ENCODE measurements around the gene PTPRU.

The PTPRU gene

DNA sequence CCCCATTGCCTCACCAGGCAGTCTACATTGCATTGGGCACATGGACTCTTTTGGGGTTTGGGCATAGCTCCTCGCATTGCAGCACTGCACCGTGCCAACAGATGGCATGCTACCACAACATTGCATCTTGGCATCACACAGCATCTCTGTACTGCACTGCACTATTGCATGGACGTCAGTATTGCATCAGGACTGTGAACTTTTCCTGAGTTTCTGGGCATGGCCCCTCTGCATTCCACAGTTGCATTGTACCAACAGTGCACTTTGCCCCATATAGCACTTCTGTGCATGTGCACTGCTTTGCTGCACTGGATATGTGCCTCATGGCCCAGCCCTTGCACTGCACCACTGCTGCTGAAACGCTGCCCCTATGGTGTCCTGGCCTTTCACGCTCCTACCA, 9.6 kb downstream of the PTPRU start:
- no peak for DNase-seq

DNA sequence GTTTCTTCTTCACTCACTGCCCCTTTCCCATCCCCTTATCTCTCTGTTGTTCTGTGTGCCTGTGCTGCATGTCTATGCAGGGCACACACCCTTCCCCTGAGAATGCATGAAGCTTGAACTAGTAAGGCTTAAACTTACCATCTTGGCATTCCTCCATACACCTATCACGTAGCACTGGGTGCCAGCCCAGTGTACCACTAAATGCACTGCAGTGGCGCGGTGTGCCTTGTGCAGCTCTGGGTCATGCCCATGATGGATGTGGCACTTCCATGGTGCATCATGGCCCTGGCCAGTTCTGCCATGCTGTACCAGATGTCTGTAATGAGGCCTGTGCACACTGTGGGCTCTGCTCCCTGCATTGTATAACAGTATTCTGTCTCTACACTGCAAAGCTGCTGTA, 10.7 kb downstream of the PTPRU start:
- no peak for DNase-seq

DNA sequence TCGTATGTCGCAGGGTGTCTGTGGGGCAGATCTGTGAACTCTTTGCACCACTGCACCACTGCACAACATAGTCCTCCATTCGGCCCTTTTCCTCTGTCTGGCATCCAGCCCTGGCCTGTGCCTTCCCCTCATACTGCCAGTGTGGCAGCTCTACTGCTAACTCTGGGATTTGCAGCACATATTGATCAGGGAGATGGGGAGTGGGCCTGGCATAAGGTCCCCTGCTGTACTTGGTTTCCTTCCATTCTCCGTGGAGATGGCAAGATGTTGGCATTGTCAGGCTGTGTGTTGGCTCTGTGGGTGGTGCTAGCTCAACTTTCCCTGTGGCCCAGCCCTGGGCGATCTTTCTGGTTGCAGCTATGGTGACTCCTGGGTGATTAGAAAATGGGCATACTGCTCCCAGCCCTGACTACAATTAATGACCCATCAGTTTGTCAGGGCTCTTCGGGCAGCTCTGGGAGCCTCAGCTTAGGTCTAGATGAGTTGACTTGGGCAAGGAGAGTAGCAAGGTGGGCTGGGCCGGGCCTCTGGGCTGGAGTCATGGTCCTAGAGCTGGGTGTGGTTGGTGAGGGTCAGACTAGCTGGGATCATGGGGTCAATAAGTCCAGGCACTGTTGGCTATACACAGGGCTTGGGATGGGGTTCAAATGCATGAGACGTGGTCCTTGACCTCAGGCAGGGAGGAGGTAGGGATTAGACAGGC, 11.4 kb downstream of the PTPRU start:
- no peak for DNase-seq

DNA sequence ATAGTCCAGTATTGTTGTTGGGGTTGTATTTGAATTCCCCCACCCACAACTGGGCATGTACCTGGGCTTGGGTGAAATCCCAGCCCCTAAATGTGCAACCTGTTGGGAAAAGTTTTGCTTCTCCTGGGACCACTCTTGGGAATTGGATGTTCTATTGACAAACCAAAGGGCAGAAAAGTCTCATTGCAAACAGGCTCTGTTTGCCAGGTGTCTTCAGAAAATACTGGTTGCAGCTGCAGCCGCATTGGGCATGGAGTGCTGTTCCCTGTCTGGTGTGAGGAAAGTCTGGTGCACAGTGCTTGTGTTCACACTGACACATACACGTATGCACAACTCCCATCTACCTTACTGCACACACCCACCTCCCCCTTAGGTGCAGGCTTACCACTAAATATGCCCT, 12.1 kb downstream of the PTPRU start:
- no peak for DNase-seq

DNA sequence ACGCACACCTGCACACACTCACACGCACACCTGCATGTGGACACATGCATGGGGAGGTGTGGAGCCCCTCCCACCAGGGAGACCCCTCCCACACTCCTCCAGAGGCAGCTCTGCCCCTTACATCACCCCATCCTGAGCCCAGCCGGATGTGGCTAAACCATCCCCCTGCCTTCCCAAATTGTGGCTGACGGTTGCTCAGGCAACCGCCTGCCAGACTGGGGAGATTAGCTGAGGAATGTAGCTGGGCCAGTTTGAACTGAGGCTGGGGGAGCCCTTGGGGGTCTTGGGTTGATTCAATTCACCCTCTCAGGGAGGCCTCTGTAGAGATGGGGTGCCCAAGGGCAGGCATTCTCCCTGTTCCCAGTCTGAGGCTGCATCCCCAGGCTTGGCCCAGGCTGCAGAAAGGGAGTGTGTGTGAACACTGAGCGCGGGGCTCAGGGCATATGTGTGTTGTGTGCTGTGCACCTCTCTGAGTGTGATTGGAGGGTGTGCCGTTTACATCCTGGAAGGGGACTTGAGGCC, 12.9 kb downstream of the PTPRU start:
- peak; percentile 52 for DNase-seq

DNA sequence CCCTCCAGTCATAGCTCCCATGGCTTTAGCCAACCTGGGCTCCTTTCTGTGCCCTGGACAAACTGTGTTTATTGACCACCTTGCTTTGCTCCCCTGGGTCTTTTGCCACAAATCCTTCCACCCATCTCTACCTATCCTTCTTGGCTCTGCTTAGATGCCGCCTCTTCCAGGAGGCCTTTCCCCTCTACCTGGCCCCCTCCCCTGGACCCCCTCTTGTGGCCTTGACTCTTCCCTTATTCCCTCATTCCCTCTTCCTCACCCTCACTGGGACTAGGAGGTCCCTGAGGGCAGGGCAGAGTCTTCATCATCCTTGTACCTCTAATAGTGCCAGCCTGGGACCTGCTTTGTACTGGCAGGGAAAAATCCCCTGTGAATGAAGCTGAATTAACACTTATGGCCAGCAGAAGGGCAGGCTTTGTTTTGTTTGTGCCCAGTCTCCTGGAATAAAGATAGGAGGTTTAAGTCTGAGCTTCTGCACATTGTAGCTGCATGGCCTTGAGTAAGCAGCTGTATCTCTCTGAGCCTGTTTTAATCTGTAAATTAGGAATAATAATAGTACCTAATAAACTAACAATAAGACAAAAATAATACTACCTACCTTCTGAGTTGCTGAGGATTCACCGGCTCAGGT, 13.7 kb downstream of the PTPRU start:
- no peak for DNase-seq

DNA sequence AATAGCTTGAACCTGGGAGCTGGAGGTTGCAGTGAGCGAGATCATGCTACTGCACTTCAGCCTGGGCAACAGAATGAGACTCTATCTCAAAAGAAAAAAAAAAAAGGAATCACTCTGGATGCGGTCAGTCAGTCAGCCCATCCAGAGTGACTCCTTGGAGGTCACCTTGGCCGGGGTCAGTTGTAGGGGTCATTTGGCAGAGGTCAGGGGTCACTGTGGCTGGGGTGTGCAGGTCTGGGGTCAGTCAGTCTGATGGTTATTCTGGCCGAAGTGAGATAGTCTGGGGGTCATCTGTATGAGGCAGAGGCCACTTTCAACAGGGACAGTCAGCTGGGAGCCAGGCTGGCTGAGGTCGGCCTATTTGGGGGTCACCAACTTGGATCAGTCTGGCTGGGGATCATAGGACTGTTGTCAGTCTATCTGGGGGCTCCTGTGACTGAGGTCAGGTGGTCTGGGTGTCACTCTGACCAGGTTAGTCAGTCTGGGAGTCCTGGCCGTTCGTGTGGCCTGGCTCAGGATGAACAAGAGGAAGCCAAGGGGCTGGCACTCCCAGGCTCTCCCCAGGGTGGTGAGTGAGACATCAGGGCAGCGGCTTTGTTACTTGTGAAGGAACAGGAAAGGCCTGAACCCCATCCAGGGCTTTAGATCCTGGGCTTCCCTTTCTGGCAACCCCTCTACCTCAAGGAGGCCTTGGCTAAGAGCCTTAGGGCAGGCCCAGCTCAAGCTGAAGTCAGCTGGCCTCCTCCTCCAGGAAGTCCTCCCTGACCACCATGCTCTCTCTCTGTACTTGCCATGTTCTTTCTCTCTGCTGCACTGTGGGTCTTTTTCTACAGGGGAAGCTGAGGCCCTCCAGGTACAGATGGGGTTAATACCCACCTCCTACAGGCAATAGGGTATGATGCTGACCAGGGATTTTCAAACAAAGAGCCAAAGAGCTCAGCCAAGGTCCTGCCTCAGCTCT, 15.1 kb downstream of the PTPRU start:
- DNase-seq = no peak

DNA sequence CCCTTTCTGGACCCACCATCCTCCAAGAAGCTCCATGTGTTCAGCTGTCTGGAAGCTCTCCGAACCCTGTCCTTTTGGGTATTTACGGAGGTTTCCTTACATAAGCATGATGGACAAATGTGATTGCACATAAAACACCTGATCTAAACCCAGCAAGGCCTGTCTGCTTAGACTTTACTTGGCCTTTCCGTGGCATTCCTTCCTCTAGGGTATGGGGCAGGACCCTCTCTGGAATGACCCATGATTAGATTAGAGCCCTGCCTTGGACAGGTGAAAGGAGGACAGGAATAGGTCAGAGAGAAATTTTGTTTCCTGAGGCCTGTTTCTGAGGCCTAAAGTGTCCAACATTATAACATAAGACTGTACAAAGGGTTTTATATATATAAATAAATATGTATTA, 16.9 kb downstream of the PTPRU start:
- no peak for DNase-seq

DNA sequence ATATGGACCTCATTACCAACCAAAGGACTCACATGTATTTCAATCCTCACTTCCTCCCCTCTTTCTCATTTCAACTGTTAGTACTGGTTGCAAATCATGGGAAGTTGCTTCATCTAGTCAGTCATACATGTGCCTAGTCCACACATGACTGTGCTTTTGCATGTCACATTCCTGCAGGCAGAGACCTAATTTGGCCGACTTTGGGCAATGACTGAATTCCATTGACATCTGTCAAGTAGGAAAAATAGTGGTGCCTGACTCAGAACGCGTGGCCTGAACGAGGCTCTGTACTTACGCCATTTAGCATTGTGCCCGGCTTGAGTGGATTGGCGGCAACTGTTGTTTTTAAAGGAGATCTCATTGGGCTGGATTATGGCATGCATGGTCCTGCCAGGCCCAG, 18.0 kb downstream of the PTPRU start:
- DNase-seq = no peak

DNA sequence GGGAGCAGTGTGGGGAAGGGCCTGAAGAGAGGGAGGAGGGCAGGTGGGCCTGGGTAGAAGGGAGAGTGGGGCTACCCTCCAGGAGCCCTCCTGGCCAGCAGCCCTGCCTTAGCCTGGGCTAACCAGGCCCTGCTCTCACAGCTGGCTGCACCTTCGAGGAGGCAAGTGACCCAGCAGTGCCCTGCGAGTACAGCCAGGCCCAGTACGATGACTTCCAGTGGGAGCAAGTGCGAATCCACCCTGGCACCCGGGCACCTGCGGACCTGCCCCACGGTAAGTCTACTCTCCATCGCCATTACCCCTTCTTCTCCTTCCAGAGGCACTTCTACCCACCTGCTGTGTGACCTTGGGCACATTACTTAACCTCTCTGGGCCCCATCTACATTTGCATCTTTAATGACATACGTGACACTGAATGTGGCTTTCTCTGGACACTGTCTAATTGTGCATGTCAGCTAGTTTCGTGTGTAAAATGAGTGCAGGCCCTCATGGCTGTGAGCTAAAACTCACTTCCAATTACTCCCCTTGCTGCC, 18.9 kb downstream of the PTPRU start:
- DNase-seq = no peak

DNA sequence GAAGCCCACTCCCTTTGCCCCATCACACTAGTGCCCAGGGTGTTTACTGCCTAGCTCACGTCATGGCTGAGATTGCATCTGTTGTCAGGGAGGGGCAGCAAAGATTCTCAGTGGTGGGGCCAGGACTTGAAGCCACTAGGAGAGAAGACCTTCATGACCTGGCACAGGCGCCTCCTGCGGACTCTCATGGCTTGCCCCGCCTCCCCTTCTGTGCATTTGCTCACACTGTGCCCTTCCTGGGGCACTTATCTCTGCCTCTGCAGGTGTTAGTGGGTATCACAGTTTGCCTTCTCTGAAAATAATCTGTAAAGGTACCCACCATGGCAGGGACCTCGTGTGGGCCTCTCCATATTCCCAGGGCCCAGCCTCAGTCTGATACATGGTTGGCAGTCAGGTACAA, 20.1 kb downstream of the PTPRU start:
- no peak for DNase-seq

DNA sequence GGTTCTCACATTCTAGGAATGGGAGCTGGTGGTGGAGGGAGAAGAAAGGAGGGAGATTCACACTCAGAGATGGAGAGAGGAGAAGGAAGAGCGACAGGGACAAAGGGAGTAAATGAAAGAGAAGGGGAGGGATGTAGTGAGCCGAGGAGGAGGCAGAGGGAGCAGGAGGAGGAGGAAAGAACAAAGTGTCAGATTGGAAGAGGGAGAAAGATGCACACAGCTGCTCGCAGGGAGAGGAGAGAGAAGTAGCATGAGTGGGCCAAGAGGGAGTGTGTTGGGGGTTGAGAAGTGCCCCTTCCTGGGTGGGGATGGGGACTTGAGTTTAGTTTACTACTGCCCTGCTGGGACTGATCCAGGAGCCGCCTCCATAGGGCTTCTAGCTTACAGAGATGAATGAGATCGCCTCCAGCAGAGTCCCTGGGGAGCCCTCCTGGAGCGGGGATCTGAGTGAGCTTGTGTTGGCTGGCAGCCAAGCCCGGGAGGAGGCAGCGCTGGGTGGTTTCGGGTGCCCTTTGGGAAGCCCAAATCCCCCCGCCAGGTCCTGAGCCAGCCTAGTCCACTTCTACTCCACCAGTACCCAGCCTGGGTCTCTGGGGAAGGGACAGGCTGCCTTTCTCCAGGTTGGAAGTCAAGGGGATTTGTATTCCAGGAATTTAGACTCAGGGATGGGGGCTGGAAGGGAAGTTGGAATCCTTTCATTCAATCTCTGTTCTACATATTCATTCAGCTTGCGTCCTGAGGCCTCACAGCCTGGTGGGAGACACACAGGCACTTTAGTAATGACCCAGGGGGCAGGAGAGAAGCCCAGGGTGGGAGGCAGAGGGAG, 20.9 kb downstream of the PTPRU start:
- DNase-seq = peak; percentile 52

DNA sequence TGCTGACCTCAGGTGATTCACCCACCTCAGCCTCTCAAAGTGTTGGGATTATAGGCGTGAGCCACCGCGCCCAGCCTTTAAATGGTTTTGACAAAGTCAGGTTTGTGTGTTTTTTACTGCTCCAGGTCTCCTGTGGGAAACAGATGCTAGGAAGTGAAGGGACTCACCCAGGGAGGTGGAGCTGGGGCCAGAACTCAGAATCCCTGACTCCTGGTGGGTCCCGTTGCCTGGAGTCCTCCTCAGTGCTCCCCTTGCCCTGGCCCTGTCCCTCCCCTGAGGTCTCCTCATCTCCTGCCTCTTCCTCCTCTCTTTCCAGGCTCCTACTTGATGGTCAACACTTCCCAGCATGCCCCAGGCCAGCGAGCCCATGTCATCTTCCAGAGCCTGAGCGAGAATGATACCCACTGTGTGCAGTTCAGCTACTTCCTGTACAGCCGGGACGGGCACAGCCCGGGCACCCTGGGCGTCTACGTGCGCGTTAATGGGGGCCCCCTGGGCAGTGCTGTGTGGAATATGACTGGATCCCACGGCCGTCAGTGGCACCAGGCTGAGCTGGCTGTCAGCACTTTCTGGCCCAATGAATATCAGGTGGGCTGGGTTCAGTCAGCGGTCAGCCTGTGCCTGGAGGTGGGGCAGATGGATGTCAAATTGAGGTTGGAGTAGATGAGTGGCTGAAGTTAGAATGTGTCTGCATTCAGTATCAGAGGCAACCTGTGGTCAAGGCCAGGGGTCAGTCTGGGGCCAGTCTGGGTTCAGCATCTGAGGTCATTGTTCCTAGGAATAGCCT, 22.1 kb downstream of the PTPRU start:
- DNase-seq = no peak

DNA sequence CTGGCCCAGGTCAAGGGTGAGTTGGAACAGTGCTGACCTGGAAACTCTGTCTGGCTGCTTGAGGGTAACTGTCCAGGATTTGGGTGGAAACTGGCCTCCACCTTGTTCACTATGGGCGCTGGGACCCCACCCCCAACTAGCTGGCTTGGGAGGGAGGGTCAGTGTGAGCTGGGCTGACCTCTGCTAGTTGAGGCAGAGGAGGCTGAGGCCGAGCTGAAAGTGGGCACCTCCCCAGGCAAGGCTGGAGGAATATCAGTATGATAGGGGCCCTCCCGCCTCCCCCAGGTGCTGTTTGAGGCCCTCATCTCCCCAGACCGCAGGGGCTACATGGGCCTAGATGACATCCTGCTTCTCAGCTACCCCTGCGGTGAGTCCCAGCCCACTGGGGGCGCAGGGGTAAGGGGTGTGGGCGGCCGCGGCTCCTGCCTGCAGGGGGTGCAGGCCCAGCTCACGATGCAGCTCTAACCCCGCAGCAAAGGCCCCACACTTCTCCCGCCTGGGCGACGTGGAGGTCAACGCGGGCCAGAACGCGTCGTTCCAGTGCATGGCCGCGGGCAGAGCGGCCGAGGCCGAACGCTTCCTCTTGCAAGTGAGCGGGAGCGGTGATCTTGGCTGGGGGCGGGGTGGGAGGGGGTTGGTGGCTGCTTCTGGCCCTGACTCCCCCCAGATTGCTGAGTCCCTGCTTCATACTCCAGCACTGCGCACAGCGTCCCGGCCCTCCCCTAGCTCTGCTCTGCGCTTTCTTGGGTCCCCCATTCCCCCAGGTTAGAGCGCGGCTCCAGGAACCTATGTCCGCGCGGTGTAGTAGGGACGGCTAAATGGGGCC, 22.9 kb downstream of the PTPRU start:
- DNase-seq = no peak

DNA sequence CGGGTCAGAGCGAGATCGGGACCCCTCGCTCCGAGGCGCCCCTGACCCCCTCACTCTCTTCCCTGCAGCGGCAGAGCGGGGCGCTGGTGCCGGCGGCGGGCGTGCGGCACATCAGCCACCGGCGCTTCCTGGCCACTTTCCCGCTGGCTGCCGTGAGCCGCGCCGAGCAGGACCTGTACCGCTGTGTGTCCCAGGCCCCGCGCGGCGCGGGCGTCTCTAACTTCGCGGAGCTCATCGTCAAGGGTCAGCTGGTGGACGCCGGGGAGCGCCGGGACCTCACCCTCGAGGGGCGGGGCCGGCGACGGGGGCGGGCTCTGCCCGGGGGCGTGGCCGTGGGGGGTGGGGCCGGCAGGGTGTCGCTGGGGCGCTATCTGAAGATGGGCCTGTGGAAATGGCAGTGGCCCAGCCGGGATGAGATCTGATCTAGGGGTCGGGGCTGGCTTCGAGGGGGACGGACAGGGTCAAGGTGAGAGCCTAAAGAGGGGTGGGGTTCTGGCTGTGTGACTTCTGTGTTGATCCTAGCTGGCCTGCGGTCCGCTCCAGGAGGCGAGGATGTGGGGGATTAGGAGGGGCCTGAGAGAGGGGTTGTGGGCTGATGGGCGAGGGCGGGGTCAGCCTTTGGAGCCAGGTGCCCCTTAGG, 23.6 kb downstream of the PTPRU start:
- peak; percentile 70 for DNase-seq

DNA sequence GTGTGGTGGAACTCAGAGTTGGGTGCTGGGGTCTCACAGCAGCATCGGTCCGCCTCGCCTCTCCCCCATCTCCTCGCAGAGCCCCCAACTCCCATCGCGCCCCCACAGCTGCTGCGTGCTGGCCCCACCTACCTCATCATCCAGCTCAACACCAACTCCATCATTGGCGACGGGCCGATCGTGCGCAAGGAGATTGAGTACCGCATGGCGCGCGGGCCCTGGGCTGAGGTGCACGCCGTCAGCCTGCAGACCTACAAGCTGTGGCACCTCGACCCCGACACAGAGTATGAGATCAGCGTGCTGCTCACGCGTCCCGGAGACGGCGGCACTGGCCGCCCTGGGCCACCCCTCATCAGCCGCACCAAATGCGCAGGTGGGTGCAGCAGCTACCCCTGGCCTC, 24.2 kb downstream of the PTPRU start:
- no peak for DNase-seq

DNA sequence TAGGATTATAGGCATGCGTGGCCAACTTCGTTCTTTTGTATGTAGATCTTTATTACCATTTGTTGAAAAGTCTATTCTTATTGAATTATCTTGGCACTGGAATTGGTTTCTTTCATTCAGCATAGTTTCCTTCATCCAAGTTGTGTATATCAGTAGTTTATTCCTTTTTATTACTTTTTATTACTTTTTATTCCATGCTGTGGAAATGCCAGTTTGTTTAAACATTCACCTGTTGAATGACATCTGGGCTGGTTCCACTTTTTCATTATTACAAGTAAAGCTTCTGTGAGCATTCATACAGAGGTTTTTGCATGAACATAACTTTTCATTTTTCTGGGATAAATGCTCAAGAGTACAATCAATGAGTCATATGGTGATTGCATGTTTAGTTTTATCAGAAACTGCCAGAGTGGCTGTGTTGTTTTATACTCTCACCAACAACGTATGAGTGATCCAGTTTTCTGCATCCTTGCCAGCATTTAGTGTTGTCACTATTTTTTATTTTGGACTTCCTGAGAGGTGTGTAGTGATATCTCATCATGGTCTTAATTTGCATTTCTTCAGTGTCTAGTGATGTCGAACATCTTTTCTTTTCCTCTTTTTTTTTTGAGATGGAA, 28.6 kb downstream of the PTPRU start:
- DNase-seq = no peak

DNA sequence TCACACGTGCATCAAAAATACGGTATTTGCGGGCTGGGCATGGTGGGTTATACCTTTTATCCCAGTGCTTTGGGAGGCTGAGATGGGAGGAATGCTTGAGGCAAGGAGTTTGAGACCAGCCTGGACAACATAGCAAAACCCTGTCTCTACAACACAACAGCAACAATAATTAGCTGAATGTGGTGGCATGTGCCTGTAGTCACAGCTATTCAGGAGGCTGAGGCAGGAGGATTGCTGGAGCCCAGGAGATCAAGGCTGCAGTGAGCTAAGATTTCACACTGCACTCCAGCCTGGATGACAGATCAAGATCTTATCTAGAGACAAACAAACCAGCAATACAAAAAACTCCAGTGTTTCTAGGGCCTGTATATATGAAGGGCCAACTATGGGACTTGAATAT, 30.6 kb downstream of the PTPRU start:
- DNase-seq = no peak
